ENCODE results near the gene AP2A1.

AP2A1 gene

GRCh38 chr19:49855676-49856573 is 89.1 kb downstream of the AP2A1 start:
- DNase-seq (ENCODE audit: low read depth): no peak

- no peak for DNase-seq (ENCODE audit: low read depth)
Observed at GRCh38 chr19:49856574-49857021, 89.8 kb downstream of the AP2A1 start.
